AG04450 (cell line): ENCODE measurements around the gene BAG1. TPM values are rescaled to one million over a fixed set of nuclear protein-coding genes. Genes with fewer than 3 reads are reported as not detected.

Source experiments
- CTCF ChIA-PET: fragments of 300-600, 350-600 bp; formaldehyde crosslinking; extraction: SDS; loops from one replicate; lab custom pipeline; 2022; ENCODE audit warnings: antibody characterized with exemption, inconsistent platforms; lab: Charles Lee
- POLR2A ChIA-PET: fragments of 350-600 bp; formaldehyde crosslinking; extraction: SDS; loops from one replicate; lab custom pipeline; 2021; ENCODE audit warnings: antibody characterized with exemption, inconsistent platforms; lab: Yijun Ruan, JAX
- DNase-seq: peaks from one replicate; pipeline ENCODE4 v3.0.0-alpha.2; 2011; ENCODE audit warnings: low read depth, low spot score
- H3K27ac ChIP-seq: one replicate; pipeline ENCODE4 v1.5.1; 2012; ENCODE audit warnings: low read depth, low read length, control low read depth
- H3K27me3 ChIP-seq: one replicate; pipeline ENCODE4 v1.6.0; 2012; ENCODE audit warnings: low read length; ENCODE audit not compliant: control insufficient read depth, insufficient read depth
- H3K4me3 ChIP-seq: 2 replicates; pipeline ENCODE4 v1.5.1; 2011; ENCODE audit warnings: mild to moderate bottlenecking, low read depth, low read length, control low read depth
- H3K9me3 ChIP-seq: 2 replicates; pipeline ENCODE4 v1.5.1; 2012; ENCODE audit warnings: low read length; ENCODE audit not compliant: control insufficient read depth, insufficient read depth
- polyA plus RNA-seq: library from polyadenylated mRNA; depleted of rRNA; stranded (reverse); fragments of >200 nt; gene quantifications from 2 replicates; pipeline ENCODE4 v1.2.3, GENCODE V29; 2011
- TF ChIP-seq, protein P1 (sequence below): IDR thresholded peaks from 2 replicates; pipeline ENCODE4 v1.5.1; 2011; ENCODE audit warnings: low read depth, low read length, control low read depth, inconsistent platforms

Gene BAG1
- polyA plus RNA-seq, 1 experiment, result 31.7 TPM

- DNase-seq, result no peak
- Histone ChIP-seq H3K27ac (no peak overlapping the region), H3K9me3 (no peaks in the 10 kb centered on the region), H3K4me3 (no peak overlapping the region), H3K27me3 (no peaks in the 10 kb centered on the region)
- TF ChIP-seq, protein P1, sequence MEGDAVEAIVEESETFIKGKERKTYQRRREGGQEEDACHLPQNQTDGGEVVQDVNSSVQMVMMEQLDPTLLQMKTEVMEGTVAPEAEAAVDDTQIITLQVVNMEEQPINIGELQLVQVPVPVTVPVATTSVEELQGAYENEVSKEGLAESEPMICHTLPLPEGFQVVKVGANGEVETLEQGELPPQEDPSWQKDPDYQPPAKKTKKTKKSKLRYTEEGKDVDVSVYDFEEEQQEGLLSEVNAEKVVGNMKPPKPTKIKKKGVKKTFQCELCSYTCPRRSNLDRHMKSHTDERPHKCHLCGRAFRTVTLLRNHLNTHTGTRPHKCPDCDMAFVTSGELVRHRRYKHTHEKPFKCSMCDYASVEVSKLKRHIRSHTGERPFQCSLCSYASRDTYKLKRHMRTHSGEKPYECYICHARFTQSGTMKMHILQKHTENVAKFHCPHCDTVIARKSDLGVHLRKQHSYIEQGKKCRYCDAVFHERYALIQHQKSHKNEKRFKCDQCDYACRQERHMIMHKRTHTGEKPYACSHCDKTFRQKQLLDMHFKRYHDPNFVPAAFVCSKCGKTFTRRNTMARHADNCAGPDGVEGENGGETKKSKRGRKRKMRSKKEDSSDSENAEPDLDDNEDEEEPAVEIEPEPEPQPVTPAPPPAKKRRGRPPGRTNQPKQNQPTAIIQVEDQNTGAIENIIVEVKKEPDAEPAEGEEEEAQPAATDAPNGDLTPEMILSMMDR, result no peak
- ChIA-PET CTCF (no interaction called here), POLR2A (no interaction called here)
These were observed 9.0 kb downstream of the BAG1 start for GRCh38 chr9:33255471-33255870.

DNA sequence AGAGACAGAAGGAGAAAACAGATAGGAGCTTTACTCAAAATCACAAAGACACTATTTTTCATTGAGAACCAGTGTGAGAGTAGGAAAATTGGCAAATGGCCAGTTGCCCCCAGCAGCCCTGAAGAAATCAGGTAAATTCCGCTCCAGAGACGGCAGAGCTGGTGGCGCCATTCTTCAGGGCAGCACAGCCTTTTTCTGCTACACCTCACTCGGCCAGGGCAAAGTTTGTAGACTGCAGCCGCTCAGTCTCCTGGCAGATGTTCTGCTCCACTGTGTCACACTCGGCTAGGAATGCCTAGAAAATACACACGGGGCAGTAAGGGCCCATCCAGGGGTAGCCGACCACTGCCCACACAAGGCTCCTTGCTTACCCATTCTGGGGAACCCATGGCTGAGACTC is 9.5 kb downstream of the BAG1 start:
- H3K4me3 ChIP-seq, result no peak overlapping the region
- DNase-seq, result no peak
- TF ChIP-seq, protein P1, result no peak
- CTCF ChIA-PET, result no interaction called here
- no peak overlapping the region for H3K27ac ChIP-seq
- POLR2A ChIA-PET, result no interaction called here
- H3K9me3 ChIP-seq, result no peaks in the 10 kb centered on the region
- H3K27me3 ChIP-seq, result no peaks in the 10 kb centered on the region

DNA sequence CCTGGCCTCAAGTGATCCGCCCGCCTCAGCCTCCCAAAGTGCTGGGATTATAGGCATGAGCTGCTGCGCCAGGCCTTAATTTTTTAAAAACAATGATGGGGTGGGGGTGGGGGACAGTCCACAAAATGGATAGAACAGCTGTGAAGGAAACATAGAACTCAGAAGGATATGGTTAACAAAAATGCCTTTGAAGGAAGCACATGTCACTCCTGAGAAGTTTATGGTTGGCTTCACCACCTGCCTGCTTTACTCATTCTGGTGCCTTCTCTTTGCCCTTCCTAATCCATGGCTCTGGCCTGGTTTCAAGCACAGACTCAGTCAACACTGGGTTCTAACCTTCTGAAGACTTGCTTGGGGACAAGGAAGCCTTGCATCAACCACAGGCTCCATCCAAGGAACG is 10.3 kb downstream of the BAG1 start:
- TF ChIP-seq, protein P1, result no peak
- Histone ChIP-seq H3K27me3 (no peaks in the 10 kb centered on the region), H3K27ac (no peak overlapping the region), H3K4me3 (no peak overlapping the region), H3K9me3 (no peaks in the 10 kb centered on the region)
- ChIA-PET POLR2A (interaction anchor here (0.6 kb wide), 1 partner anchor 256 kb away, joined by 4 read pairs; no protein-coding TSS in a partner anchor), CTCF (interaction anchor here (0.6 kb wide), 1 partner anchor 26 kb away, joined by 3 read pairs; no protein-coding TSS in a partner anchor)
- DNase-seq, result no peak

GRCh38 chr9:33250458-33250995 is 14.0 kb downstream of the BAG1 start:
- no peak overlapping the region for H3K4me3 ChIP-seq
- ChIA-PET CTCF (no interaction called here), POLR2A (no interaction called here)
- H3K27ac ChIP-seq, result peak overlapping the region; percentile 61
- TF ChIP-seq, protein P1, result no peak
- H3K9me3 ChIP-seq, result no peaks in the 10 kb centered on the region
- DNase-seq, result no peak
- H3K27me3 ChIP-seq, result no peaks in the 10 kb centered on the region

DNA sequence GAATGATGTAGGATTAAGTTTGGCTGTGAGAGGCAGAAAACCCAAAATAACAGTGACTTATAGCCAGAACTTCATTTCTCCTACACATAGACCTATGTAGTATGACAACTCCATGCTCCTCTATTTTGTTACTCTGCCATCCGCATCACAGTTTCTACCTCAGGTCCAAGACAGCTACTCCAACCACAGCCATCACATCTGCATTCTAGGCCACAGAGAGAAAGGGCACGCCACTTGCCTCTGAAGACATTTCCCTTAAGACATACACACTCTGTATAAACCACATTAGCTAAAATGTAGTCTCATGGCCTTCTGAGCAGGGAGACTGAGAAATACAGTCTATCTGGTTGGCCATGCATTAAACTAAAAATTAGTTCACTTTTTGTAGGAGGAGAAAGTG is 14.5 kb downstream of the BAG1 start:
- no peaks in the 10 kb centered on the region for H3K9me3 ChIP-seq
- no peak for DNase-seq
- peak overlapping the region; percentile 61 for H3K27ac ChIP-seq
- CTCF ChIA-PET, result no interaction called here
- no peaks in the 10 kb centered on the region for H3K27me3 ChIP-seq
- no peak overlapping the region for H3K4me3 ChIP-seq
- POLR2A ChIA-PET, result no interaction called here
- TF ChIP-seq, protein P1, result no peak
